HepG2 (cell line): Measurements from ENCODE around the gene RBCK1. TPM values are rescaled to one million over a fixed set of nuclear protein-coding genes. Genes with fewer than 3 reads are reported as not detected.

Experiments used
- ATAC-seq: fragments of 200-7000 bp; cut with Tn5 transposase; 3 replicates; pipeline ENCODE4 v1.9.1; 2020; ENCODE audit warnings: mild to moderate bottlenecking, moderate library complexity
- BruUV-seq: library from RNA; stranded (reverse); fragments of 400-500 nt; replicated peaks from 2 replicates; lab custom pipeline; 2021; lab: Mats Ljungman, UMichigan
- CTCF ChIA-PET: fragments of 300-600 bp; formaldehyde crosslinking; extraction: SDS; loops from one replicate; lab custom pipeline; 2021; ENCODE audit warnings: low total read pairs, inconsistent platforms, low intra/inter-chr PET ratio; lab: Yijun Ruan, JAX
- POLR2A ChIA-PET: fragments of 350-600 bp; sonication (Branson Sonifier 250); formaldehyde crosslinking; loops from one replicate; lab custom pipeline; 2020; ENCODE audit warnings: antibody characterized with exemption, inconsistent platforms; lab: Yijun Ruan, JAX
- DNase-seq: peaks from one replicate; pipeline ENCODE4 v3.0.0-alpha.2; 2015; ENCODE audit warnings: low spot score
- FAIRE-seq: peaks from 3 replicates; lab custom pipeline; 2011; peaks lifted over from hg19 to GRCh38; lab: Jason Lieb, UNC
- H2AFZ ChIP-seq: one replicate; pipeline ENCODE4 v1.6.1; 2011; ENCODE audit warnings: low read length, inconsistent platforms
- H3K27ac ChIP-seq: fragments of 300-600 bp; 3 replicates; pipeline ENCODE4 v1.8.0; 2011; ENCODE audit warnings: mixed run types, mild to moderate bottlenecking, mixed read lengths, low read length, inconsistent platforms; ENCODE audit not compliant: insufficient read depth; ENCODE audit errors: extremely low read length
- H3K27me3 ChIP-seq, 2 experiments: fragments of 200-600 bp in 1 of 2; 2 replicates in 1 of 2; 3 replicates in 1 of 2; pipeline versions ENCODE4 v1.6.0 to v1.8.0; 2011; ENCODE audit warnings: low read length in 2 of 2, mild to moderate bottlenecking in 2 of 2, moderate library complexity in 2 of 2, inconsistent platforms in 1 of 2; ENCODE audit not compliant: insufficient read depth in 2 of 2, control insufficient read depth in 1 of 2
- H3K36me3 ChIP-seq, 2 experiments: fragments of 200-600 bp in 1 of 2; replicated peaks in 1 of 2; 2 replicates in 1 of 2; 3 replicates in 1 of 2; pipeline versions ENCODE4 v1.5.1 to v1.8.0; 2011; ENCODE audit warnings: low read length in 2 of 2, inconsistent platforms in 1 of 2; ENCODE audit not compliant: insufficient read depth in 2 of 2, control insufficient read depth in 1 of 2
- H3K4me1 ChIP-seq: 2 replicates; pipeline ENCODE4 v1.5.1; 2012; ENCODE audit warnings: low read length, inconsistent platforms; ENCODE audit not compliant: insufficient read depth
- H3K4me2 ChIP-seq: 2 replicates; pipeline ENCODE4 v1.6.0; 2011; ENCODE audit warnings: low read depth, low read length, inconsistent platforms
- H3K4me3 ChIP-seq, 3 experiments: fragments of 200-600 bp in 1 of 3; sonication (generic), shearing (Covaris generic) in 1 of 3; replicated peaks in 1 of 3; 2 replicates each; pipeline ENCODE4 v1.5.1; 2011 to 2016; ENCODE audit warnings: low read length in 3 of 3, inconsistent platforms in 2 of 3, low read depth in 2 of 3, mild to moderate bottlenecking in 2 of 3, control low read depth in 1 of 3, mixed read lengths in 1 of 3; ENCODE audit not compliant: insufficient read depth in 1 of 3
- H3K79me2 ChIP-seq: one replicate; pipeline ENCODE4 v1.6.1; 2011; ENCODE audit warnings: low read length, inconsistent platforms; ENCODE audit not compliant: insufficient read depth
- H3K9ac ChIP-seq: 2 replicates; pipeline ENCODE4 v1.6.0; 2011; ENCODE audit warnings: mild to moderate bottlenecking, low read depth, low read length, inconsistent platforms; ENCODE audit not compliant: insufficient read depth
- H3K9me3 ChIP-seq: 2 replicates; pipeline ENCODE4 v1.5.1; 2012; ENCODE audit warnings: mild to moderate bottlenecking, low read length
- H4K20me1 ChIP-seq: 2 replicates; pipeline ENCODE4 v1.6.0; 2011; ENCODE audit warnings: inconsistent platforms, mild to moderate bottlenecking, low read length, moderate library complexity; ENCODE audit not compliant: insufficient read depth
- MAZ ChIP-seq, 2 experiments: sonication (generic) in 1 of 2; formaldehyde crosslinking in 1 of 2; IDR thresholded peaks; 2 replicates each; pipeline versions ENCODE4 v1.5.0 to v1.6.1; 2012 to 2020; ENCODE audit warnings: low read depth in 2 of 2, mild to moderate bottlenecking in 2 of 2, borderline replicate concordance in 1 of 2, improper control_type of control experiment in 1 of 2, low read length in 1 of 2, missing genetic modification reagents in 1 of 2, moderate library complexity in 1 of 2
- MEIS2 ChIP-seq: sonication (generic); formaldehyde crosslinking; IDR thresholded peaks from 2 replicates; pipeline ENCODE4 v1.9.0; 2021; ENCODE audit warnings: mild to moderate bottlenecking, missing genetic modification reagents
- POGK ChIP-seq: sonication (generic); formaldehyde crosslinking; conservative IDR thresholded peaks from 2 replicates; pipeline ENCODE4 v1.8.0; 2022; ENCODE audit warnings: mild to moderate bottlenecking, moderate library complexity, missing genetic modification reagents
- RAD21 ChIP-seq: fragments of 450-650 bp; formaldehyde crosslinking; IDR thresholded peaks from 2 replicates; pipeline ENCODE4 v1.5.0; 2020; ENCODE audit warnings: mild to moderate bottlenecking
- RBFOX2 ChIP-seq: fragments of 200-400 bp; formaldehyde crosslinking; IDR thresholded peaks from 2 replicates; pipeline ENCODE4 v1.6.1; 2017; ENCODE audit warnings: low read depth, mild to moderate bottlenecking, low read length
- TMF1 ChIP-seq: sonication (generic); formaldehyde crosslinking; IDR thresholded peaks from 2 replicates; pipeline ENCODE4 v1.8.1; 2022; ENCODE audit warnings: low read depth, missing genetic modification reagents
- ZBTB26 ChIP-seq: IDR thresholded peaks from 2 replicates; pipeline ENCODE4 v1.6.1; 2016; ENCODE audit warnings: missing compliant biosample characterization, missing genetic modification reagents, borderline replicate concordance
- ZFP82 ChIP-seq: sonication (generic); formaldehyde crosslinking; IDR thresholded peaks from 2 replicates; pipeline ENCODE4 v1.5.1; 2020; ENCODE audit warnings: mild to moderate bottlenecking, missing genetic modification reagents, borderline replicate concordance
- ZMYM3 ChIP-seq: sonication (generic); formaldehyde crosslinking; IDR thresholded peaks from 2 replicates; pipeline ENCODE4 v1.5.1; 2020; ENCODE audit warnings: mild to moderate bottlenecking, missing genetic modification reagents
- ZNF749 ChIP-seq: sonication (generic); formaldehyde crosslinking; IDR thresholded peaks from 2 replicates; pipeline ENCODE4 v1.8.0; 2022; ENCODE audit warnings: mild to moderate bottlenecking, missing genetic modification reagents, moderate library complexity, borderline replicate concordance
- ZNF770 ChIP-seq: sonication (generic); formaldehyde crosslinking; IDR thresholded peaks from 2 replicates; pipeline ENCODE4 v1.5.0; 2020; ENCODE audit warnings: mild to moderate bottlenecking, missing genetic modification reagents
- WGBS: methylation state at CpG from one replicate; pipeline ENCODE4 v1.1.6; 2017; ENCODE audit warnings: low lambda C conversion rate; 5-methylcytosine and 5-hydroxymethylcytosine counted together
- in situ Hi-C: cut with HindIII; loops from 2 replicates; pipeline ENCODE4 v1.10.0; 2017; ENCODE audit warnings: low pct_unique_long_range_greater_than_20kb; ENCODE audit not compliant: extremely low pct_ligation_motif_present
- intact Hi-C: fragments of 100-400 bp; cut with micrococcal nuclease; formaldehyde crosslinking; loops from one replicate; pipeline ENCODE4 v1.10.0; 2022; ENCODE audit not compliant: unreplicated experiment
- polyA plus RNA-seq, 8 experiments: library from polyadenylated mRNA; depleted of rRNA in 3 of 8; stranded (reverse) in 7 of 8; unstranded in 1 of 8; fragments of >200 nt; fragmentation: Illumina TruSeq in 4 of 8; extraction: Trizol in 4 of 8; gene quantifications; 2 replicates each; pipeline versions ENCODE4 v1.2.1 to v1.2.3, GENCODE V29; 2011 to 2016; ENCODE audit warnings: low read depth in 4 of 8, missing spikeins in 1 of 8, mixed read lengths in 1 of 8; ENCODE audit not compliant: insufficient read depth in 1 of 8
- total RNA-seq, 5 experiments: library from RNA; depleted of rRNA; stranded (reverse); fragments of >200 nt; fragmentation: Illumina TruSeq; extraction: Trizol; gene quantifications; 2 replicates each; pipeline ENCODE4 v1.2.3, GENCODE V29; 2016; ENCODE audit warnings: low read depth in 1 of 5
- TF ChIP-seq, protein P1 (sequence below), 2 experiments: sonication (generic) in 1 of 2; formaldehyde crosslinking in 1 of 2; IDR thresholded peaks; 2 replicates each; pipeline versions ENCODE4 v1.4.0 to v1.6.1; 2018 to 2020; ENCODE audit warnings: missing genetic modification reagents in 2 of 2, borderline replicate concordance in 1 of 2, low read depth in 1 of 2, mild to moderate bottlenecking in 1 of 2, missing biosample characterization in 1 of 2

Gene RBCK1
- total and polyA plus RNA-seq, 2 of the 13 experiments (the other 11 are each of a cell fraction or from before 2014, with no cell fraction given) = 149 to 215 TPM

- peak; percentile 36; the same call in 1 of the 2 replicates for TF ChIP-seq ZNF749 (CRISPR knock-in tag)
- TF ChIP-seq, protein P1, sequence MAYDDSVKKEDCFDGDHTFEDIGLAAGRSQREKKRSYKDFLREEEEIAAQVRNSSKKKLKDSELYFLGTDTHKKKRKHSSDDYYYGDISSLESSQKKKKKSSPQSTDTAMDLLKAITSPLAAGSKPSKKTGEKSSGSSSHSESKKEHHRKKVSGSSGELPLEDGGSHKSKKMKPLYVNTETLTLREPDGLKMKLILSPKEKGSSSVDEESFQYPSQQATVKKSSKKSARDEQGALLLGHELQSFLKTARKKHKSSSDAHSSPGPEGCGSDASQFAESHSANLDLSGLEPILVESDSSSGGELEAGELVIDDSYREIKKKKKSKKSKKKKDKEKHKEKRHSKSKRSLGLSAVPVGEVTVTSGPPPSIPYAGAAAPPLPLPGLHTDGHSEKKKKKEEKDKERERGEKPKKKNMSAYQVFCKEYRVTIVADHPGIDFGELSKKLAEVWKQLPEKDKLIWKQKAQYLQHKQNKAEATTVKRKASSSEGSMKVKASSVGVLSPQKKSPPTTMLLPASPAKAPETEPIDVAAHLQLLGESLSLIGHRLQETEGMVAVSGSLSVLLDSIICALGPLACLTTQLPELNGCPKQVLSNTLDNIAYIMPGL (CRISPR knock-in tag; IDR thresholded peaks at IDR 0.05; ENCODE audit: borderline replicate concordance in 1 of 2, low read depth in 1 of 2) = peak; percentile 5 to 78; a peak in 3 of 4 replicates
Measured at GRCh38 chr20:401682-402495, 6.2 kb upstream of the RBCK1 start (continued).

DNA sequence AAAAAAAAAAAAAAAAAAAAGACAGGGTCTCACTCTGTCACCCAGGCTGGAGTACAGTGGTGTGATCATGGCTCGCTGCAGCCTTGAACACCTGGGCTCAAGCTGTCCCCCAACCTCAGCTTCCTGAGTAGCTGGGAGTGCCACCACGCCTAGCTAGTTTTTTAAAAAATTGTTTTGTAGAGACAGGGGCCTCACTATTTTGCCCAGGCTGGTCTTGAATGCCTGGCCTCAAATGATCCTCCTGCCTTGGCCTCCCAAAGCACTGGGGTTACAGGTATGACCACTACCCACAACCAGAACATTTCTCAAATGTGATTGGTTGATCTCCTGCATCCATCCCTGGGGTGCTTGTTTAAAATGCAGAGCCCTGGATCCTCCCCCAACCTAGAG, 5.6 kb upstream of the RBCK1 start:
- WGBS = 40% methylated on average over 2 of the region's 2 CpGs
- in situ Hi-C loops = no loop called here
- TF ChIP-seq POGK (no peak), ZNF770 (peak; percentile 99), ZFP82 (peak; percentile 91; the same call in 1 of the 2 replicates), MEIS2 (CRISPR knock-in tag) (peak; percentile 32; the same call in 1 of the 2 replicates), ZMYM3 (CRISPR knock-in tag) (peak; percentile 92), RAD21 (CRISPR knock-in tag) (0 out of 2 replicates have a peak, but pooled peaks have one; percentile 3), ZBTB26 (CRISPR knock-in tag) (peak; percentile 7; the same call in 1 of the 2 replicates), RBFOX2 (peak; percentile 55), TMF1 (CRISPR knock-in tag) (no peak), MAZ (IDR thresholded peaks at IDR 0.05; ENCODE audit: borderline replicate concordance, low read depth, low read length) (no peak), MAZ (CRISPR knock-in tag; IDR thresholded peaks at IDR 0.05; ENCODE audit: low read depth) (peak; percentile 60)

More for the DNA sequence above, 5.6 kb upstream of the RBCK1 start:
- FAIRE-seq (no peak), DNase-seq (no peak), ATAC-seq (peak; percentile 12)
- CTCF ChIA-PET = no interaction called here
- Histone ChIP-seq H3K4me3 (no peak overlapping the region), H3K9me3 (no peaks in the 10 kb centered on the region), H3K27ac (peak overlapping the region; percentile 99), H3K9ac (peak overlapping the region; percentile 91), H3K79me2 (peaks cover 10% of the 10 kb centered on the region), H3K4me2 (peak overlapping the region; percentile 10), H4K20me1 (no peaks in the 10 kb centered on the region), H3K4me1 (peaks cover 97% of the 10 kb centered on the region), H3K27me3 (no peaks in the 10 kb centered on the region; a peak in 1 of 5 replicates), H2AFZ (no peak overlapping the region), H3K36me3 (peaks cover 2 to 6% of the 10 kb centered on the region in 2 experiments)
- intact Hi-C loops = loop anchor here (2.0 kb wide), 1 partner anchor 32 kb away; no protein-coding TSS in a partner anchor
- POLR2A ChIA-PET = interaction anchor here (1.3 to 29.0 kb wide), 6 partner anchors 12 to 141 kb away, joined by 3 to 1587 read pairs (median 34); partner anchors contain the start of genes CSNK2A1, NRSN2 and TRIB3
- TSS peak; percentile 68 for BruUV-seq
